T-helper 1 cell (primary cell): ENCODE measurements around the gene TTC23.

Experiments
- DNase-seq, 5 donors: peaks; one replicate each; pipeline ENCODE4 v3.0.0-alpha.2; 2012 to 2020

The TTC23 gene

GRCh38 chr15:99100245-99101173, 148.9 kb downstream of the TTC23 start:
- peak in 2 of 5 donors; percentile 28 to 44 for DNase-seq

DNA sequence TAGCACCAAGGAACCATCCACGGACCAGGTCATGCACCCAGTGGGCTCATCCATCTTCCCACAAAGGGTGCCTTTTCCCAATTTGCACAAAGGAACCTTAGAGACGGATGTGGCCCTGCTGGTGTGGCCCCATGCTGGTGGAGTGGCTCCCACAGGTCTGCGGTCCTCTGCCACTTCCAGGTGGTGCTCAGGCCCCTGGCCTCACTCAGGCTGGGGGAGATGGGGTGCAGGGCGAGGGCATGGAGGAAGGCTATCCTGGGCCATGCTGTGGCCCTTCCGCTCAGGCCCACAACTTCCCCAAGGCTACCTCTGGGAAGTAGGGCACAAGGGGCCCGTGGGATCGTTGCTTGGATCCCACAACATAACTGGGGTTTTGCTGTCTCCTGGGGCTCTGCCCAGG, 149.7 kb downstream of the TTC23 start:
- no peak for DNase-seq

DNA sequence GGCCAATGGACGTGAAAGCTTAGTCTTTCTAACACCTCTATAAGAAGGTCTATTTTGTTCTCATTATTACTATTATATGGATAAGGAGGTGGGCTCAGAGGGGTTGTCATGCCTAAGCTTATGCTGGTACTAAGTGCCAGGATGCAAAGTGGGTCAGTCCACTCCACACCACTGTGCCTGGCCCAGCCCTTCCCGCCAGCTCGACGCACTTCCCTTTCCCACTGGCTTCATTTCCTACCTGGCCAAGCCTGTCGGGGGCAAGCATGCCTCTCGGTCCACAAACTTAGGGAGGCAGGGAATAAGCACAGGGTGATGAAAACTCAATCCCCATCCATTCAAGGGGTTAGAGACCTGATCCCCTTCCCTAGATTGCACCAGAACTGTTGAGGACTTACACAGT, 150.4 kb downstream of the TTC23 start:
- no peak for DNase-seq

DNA sequence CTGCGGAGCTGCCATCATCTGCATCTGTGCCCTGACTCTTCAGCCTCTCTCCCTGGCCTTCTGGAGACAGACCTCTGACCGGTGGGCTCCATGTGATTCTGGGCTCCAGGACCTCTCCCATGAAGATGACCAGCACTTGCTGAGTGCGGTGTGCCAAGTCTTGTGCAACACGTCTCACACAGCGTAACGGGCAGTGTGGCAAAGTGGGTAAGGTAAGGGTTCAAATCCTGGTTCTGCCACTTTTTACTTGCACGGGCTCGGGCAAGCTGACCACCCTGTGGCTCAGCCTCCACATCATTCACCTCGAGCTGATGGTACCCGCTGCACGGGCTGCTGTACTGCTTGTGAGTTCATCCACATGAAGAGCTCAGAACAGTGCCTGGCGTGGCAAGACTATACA, 151.0 kb downstream of the TTC23 start:
- no peak for DNase-seq

GRCh38 chr15:99097441-99098410, 151.7 kb downstream of the TTC23 start:
- no peak for DNase-seq

DNA sequence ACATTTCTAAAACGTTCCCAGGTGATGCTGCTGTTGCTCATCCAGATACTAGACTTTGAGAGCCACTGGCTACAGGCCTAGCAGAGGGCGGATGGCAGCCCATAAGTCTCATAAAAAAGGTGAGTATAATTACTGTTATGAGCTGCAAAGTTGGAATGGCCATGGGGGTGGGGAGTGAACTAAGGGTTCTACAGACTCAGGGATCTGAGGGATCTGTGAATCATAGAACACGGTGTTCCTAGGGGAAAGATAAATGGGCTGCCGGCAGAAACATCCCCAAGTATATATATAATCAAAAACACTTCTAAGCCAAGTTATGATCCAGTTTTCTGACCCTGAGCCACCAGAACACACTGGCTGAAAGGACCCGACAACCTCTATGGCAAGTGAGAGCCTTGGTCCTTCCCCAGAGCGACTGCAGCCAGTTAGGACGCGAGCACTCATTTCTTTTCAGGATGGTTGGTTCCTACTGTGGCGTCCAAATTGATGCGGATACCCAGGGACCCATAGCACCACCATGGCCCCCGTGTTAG, 152.4 kb downstream of the TTC23 start:
- DNase-seq: no peak

DNA sequence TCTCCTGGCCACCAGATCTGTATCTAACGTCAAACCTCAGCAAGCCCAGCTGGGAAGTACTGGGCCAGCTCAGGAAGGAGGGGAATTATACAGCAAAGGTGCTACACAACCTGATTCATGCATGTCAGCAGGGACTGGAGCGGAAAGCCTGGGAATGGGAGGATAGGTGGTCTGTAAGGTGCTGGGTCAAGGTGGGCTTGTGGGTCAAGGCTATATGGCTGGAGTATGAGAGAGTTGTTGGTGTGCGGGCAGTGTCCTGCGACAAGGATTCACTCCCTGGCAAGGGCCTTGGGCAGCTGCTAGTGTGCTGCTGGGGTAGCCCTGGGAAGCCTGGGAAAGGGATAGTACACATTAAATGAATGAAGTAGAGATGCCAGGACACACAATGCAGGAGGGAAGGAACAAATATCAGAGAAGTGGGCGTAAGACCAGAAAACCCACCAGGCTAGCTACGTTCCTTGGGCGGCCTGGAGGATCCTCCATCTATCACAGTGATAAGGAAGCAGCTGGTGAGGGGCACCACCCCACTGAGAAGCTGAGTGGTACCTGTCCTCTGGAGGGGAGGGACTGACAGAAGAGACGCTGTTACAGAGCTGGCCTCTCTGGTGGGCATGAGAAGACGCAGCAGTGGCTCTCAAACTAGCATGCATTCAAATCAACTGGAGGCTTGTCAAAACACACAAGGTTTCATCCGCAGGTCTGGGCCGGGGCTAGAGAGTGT, 153.0 kb downstream of the TTC23 start:
- no peak for DNase-seq

GRCh38 chr15:99095626-99096025, 153.8 kb downstream of the TTC23 start:
- no peak for DNase-seq

DNA sequence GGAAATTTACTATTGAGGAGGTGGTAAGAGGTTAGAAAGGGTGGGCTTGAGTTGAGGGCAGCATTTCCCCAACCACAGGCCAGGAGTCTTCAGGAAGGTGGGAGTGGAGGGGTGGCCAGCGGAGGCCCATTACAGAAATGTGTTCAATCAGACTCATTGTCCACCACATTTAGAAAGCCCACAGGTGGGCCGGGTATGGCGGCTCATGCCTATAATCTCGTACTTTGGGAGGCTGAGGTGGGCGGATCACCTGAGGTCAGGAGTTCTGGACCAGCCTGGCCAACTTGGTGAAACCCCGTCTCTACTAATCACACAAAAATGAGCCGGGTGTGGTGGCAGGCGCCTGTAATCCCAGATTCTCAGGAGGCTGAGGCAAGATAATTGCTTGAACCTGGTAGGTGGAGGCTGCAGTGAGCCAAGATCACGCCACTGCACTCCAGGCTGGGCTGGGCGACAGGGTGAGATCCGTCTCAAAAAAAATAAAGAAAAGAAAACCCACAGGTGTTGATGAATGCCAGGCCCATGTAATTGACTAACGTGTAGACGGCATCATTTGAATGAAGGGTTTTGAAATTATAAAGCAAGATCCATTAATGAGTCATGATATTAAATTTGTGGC, 156.7 kb downstream of the TTC23 start:
- no peak for DNase-seq

GRCh38 chr15:99090938-99091337, 158.4 kb downstream of the TTC23 start:
- no peak for DNase-seq

DNA sequence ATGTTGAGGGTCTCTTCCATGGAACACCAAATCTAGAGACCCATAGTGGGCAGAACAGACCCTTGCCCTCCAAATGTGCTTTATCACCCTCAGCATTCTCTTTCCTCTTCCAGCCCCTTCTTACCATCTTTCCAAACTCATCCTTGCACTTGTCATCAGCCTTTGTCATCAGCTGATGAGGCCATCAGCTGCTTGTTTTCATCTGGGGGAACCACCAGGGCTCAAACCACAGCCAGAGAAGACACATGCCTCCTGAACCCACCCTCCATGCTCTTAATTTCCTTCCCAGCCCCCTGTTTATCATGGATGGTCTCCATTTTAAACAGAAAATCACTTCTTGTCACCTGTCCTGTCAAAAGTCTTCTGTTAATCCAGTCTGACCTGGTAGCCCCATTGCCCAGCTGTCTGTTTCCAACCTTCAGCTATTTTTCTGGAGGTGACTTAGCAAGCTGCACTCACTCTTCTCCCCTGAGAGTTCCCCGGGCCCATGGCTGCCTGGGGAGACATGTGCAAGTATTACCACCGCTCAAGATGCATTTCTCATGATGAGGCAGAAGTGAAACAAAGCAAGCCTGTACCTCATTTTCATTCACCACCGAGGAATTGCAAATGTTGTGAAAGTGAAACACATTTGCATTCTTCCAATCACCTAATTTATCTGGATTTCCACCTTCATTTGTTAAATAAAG, 159.2 kb downstream of the TTC23 start:
- DNase-seq: no peak

DNA sequence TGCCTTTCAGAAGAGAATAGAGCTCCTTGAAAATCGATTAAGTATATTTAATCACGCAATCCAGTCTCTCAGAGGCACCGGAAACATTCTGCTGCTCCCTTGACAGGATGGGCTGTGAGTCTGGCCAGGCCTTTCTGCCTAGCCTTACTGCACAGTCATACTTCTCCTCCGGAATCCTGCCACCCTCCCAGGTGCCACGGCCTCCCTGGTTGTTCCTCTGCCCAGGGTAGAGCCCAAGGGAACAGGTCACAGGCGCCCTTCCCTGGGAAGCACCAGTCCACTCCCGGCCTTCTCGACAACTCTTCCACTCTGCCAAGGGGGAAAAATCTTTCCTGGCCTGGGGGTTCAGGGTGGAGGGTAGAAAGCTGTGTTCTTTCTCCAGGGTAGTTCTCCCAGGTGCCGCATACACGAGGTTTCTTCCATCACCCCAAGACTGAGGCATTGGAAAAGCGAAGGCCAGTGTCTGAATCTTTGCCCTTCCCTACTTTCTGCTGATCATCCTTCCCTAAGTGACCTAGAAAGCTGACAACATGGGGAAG, 161.9 kb downstream of the TTC23 start:
- no peak for DNase-seq

DNA sequence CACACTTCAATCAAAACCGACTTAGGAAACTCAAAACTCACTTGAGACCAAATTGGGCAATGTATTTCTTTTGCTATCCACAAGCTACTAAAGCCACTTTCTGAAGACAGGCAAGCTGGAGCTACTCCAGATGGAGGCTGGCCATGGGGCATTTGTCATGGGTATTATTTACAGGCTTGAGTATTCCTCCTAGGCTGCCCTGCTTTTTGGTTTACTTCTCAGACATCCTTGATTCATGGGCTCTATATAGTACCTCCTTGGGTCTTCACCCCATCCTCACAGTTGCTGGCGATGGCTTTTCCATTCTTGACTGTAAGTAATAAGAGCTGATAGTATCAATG, 163.1 kb downstream of the TTC23 start:
- no peak for DNase-seq
